NCI-H2029 treated with DMSO at 0.1 percent for 48 hours (cell line): ENCODE measurements around the gene CITED4.
A peak's percentile ranks its signal among the peaks of the same experiment; 100 is the strongest.

Source experiments
- DNase-seq: peaks from one replicate; lab custom pipeline; 2025; lab: John Stamatoyannopoulos, UW

Gene CITED4

GRCh38 chr1:40834968-40835545 lies 27.1 kb downstream of the CITED4 start:
- DNase-seq = no peak

- no peak for DNase-seq
These were observed 28.2 kb downstream of the CITED4 start for GRCh38 chr1:40833979-40834378.

DNA sequence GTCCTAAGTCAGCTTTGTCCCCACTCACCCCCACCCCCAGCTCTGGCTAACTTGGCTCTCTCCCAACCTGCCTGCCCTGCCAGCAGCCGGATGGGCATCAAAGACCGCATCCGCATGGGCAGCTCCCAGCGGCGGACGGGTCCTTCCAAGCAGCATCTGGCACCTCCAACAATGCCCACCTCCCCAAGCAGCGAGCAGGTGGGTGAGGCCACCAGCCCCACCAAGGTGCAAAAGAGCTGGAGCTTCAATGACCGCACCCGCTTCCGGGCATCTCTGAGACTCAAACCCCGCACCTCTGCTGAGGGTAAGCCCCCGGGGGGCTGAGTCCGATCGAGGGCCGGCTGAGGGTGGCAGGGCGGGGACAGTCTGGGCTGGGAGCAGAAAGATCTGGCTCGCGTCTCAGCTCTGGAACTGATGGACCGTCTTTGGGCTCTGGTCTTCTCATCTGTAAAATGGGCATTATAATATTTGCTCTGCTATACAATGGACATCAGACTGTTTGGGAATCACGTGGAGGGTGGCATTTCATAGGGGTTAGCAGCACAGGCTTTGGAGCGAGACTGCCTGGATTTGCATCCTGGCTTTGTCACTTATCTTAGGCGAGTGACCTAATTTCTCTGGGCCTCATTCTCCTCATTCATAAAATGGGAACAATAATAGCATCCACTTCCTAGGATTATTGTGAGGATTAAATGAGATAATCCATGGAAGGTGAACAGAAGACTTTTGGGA lies 31.0 kb downstream of the CITED4 start:
- DNase-seq = no peak

- DNase-seq = no peak
These were observed 31.7 kb downstream of the CITED4 start for GRCh38 chr1:40830419-40830943.

DNA sequence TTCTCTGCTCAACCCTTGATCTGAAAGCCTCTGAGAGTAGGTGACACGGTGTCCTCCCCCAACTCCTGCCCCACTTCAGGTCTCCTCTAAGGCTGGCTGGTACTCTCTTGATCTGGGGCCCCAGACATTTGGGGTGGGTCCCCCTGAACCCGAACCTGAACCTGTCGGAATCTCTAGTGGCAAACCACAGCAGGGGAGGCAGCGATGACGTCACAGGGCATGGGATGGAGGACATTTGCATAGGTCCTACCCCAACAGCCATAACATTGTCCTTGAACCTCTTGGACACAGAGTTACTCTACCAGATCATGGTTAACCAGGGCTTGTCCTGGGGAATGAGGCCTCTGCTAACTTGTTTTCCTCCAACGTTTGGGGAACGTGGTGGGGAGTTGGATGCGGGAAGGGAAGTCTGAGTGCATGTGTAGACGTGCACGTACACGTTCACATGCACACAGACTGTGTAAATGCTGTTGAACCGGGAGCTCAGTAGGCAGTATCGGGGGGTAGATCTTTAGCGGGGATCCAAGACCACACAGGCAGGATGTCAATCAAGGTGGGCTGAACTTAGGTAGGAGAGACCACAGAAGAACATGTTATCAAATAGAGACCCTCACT lies 32.4 kb downstream of the CITED4 start:
- no peak for DNase-seq

DNA sequence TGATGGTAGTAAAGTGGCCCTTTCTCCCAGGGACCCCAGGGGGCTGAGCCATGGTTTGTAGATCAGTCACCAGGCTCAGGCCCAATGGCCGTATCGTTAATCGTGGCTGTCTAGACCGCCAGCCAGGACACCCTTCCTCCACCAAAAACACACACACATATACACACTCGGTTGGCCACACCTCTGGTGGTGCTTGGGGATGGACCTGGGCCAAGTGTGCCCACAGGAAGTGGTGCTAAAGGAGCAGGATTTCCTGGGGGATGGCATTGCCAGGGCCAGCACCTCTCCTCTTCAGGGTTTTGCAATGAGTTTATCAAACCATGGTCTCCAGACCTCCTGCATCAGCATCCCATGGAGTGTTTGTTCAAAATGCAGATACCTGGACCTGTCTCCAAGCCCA lies 36.2 kb downstream of the CITED4 start:
- DNase-seq = peak; percentile 96

- DNase-seq = peak; percentile 78
These were observed 36.8 kb downstream of the CITED4 start for GRCh38 chr1:40825435-40825788.

GRCh38 chr1:40824591-40825434 lies 37.4 kb downstream of the CITED4 start:
- DNase-seq = no peak

DNA sequence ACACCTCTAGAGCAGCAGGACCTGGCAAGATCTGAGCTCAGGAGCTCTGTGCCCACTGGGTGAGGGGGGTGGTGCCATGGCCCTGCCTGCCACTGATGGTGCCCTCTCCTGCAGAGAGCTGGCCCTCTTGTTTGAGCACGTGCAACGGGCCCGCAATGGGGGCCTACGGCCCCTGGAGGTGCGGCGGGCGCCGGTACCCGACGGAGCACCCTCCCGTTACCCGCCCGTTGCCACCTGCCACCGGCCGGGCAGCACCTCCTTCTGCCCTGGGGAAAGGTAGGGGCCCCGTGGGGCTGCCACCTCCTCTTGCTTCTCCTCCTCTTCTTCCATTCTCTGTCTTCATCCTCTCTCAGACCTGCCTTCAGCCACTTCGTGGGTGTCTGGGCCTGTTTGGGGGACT lies 38.2 kb downstream of the CITED4 start:
- DNase-seq = no peak

GRCh38 chr1:40823345-40823744 lies 38.8 kb downstream of the CITED4 start:
- DNase-seq = no peak

DNA sequence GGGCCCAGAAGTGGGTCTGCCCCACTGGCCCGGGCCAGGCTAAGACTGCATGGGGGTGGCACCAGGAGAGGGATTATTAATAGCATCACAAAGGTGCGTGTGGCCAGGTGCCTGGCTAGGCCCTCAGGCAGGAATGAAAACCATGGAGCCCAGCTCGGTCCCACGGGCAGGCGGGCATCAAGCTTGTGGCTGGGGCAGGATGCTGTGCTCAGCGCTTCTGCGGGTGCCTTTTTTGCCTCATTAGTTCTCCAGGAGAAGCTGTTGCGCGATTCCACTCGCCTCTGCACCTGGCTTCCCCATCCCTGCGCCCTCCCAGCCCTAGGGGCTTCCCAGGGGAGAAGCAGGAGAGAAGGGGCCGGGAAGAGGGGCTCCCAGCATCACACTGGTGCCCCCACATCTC lies 39.3 kb downstream of the CITED4 start:
- DNase-seq = no peak

GRCh38 chr1:40820911-40821693 lies 41.1 kb downstream of the CITED4 start:
- peak; percentile 95 for DNase-seq

DNA sequence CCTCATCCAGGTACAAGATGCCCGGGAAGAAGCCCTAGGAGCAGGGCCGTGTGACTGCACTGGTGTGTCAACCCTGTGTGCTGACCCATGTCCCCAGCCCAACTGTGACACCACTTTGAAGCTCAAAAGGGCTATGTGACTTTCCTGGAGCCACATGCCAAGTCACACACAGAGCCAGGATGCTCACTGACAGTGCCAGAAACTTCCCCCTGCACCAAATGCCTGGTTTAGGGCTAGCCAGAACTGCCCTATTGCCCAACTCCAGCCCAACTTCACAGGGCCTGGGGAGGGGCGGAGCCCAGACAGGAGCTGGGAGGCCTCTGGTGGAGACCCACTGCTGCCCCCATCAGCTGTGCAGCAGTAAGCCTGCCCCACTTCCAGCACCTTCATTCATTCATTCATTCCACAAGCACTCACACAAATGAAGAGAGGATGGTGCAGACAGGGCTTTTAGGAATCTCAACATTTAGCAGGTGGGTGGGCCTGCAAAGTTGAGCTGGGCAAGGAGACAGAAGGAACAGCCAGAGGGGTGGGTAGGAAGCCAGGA lies 41.8 kb downstream of the CITED4 start:
- DNase-seq = no peak

- no peak for DNase-seq
These were observed 43.1 kb downstream of the CITED4 start for GRCh38 chr1:40819101-40819500.

GRCh38 chr1:40818264-40818961 lies 43.8 kb downstream of the CITED4 start:
- DNase-seq = peak; percentile 87

- DNase-seq = no peak
These were observed 44.3 kb downstream of the CITED4 start for GRCh38 chr1:40817791-40818263.

- no peak for DNase-seq
These were observed 46.7 kb downstream of the CITED4 start for GRCh38 chr1:40815420-40815819.
